ENCODE data around the gene SASH1.

DNA sequence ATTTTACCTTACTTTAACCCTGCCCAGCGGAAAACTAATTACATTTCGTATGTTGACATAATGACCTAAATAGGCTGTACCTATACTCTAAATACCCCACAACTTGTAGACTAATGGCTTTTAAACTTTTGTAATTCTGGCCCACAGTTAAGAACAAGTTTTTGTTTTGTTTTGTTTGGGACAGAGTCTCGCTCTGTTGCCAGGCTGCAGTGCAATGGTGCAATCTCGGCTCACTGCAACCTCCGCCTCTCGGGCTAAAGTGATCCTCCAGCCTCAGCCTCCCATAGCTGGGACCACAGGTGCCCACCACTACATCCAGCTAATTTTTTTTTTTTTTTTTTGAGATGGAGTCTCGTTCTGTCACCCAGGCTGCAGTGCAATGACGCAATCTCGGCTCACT lies 5.7 kb upstream of the SASH1 start:
- TF ChIP-seq CTCF (IDR thresholded peaks at IDR 0.05; ENCODE audit: control extremely low read depth in 1 of 3, insufficient read depth in 1 of 3, low read depth in 1 of 3, low read length in 3 of 3): no peak
- TF ChIP-seq NRF1 (IDR thresholded peaks at IDR 0.05; ENCODE audit: low read depth, low read length): no peak
- TF ChIP-seq CBX8 (IDR thresholded peaks at IDR 0.05; ENCODE audit: borderline replicate concordance, low read depth, low read length): no peak
- no peak for TF ChIP-seq ATF2 (IDR thresholded peaks at IDR 0.05; ENCODE audit: low read length)
- no peak for TF ChIP-seq GABPA (IDR thresholded peaks at IDR 0.05; ENCODE audit: borderline replicate concordance, insufficient read depth, low read length)
- TF ChIP-seq POLR2A (IDR thresholded peaks at IDR 0.05; ENCODE audit: control extremely low read depth in 1 of 2, low read depth in 2 of 2, low read length in 2 of 2): no peak
- TF ChIP-seq POLR2AphosphoS5 (IDR thresholded peaks at IDR 0.05; ENCODE audit: low read depth, low read length): no peak
- TF ChIP-seq CBX5 (IDR thresholded peaks at IDR 0.05; ENCODE audit: low read depth, low read length): no peak
- no peak for TF ChIP-seq EP300 (IDR thresholded peaks at IDR 0.05; ENCODE audit: borderline replicate concordance in 1 of 2, low read depth in 2 of 2, low read length in 2 of 2)
- TF ChIP-seq MAX (IDR thresholded peaks at IDR 0.05): no peak

Data from H1 (cell line).